ENCODE measurements around the gene RASGRP1. TPM values are rescaled to one million over a fixed set of nuclear protein-coding genes. Genes with fewer than 3 reads are reported as not detected.

The RASGRP1 gene
- total RNA-seq, 1 experiment from 2014 or later, result 0.51 TPM

GRCh38 chr15:38463893-38464292 is 100.7 kb downstream of the RASGRP1 start:
- Histone ChIP-seq H3K27me3 (ENCODE audit: control insufficient read depth, insufficient read depth, low read length) (no peaks in the 10 kb centered on the region), H3K4me1 (ENCODE audit: control insufficient read depth, insufficient read depth, low read length) (no peaks in the 10 kb centered on the region; the same call in none of the 2 replicates), H3K27ac (ENCODE audit: low read length) (no peak overlapping the region), H3K4me3 (ENCODE audit: low read depth in 2 of 2, low read length in 2 of 2) (no peak overlapping the region), H3K9me3 (ENCODE audit: control insufficient read depth, insufficient read depth, low read depth, low read length) (no peaks in the 10 kb centered on the region), H3K36me3 (ENCODE audit: control insufficient read depth, insufficient read depth, low read length) (peaks cover 3% of the 10 kb centered on the region; the same call in 1 of the 2 replicates)
- in situ Hi-C loops (cut with HindIII; ENCODE audit: low pct_unique_long_range_greater_than_20kb, low sequenced_read_pairs) (loop anchor here (25.0 kb wide), 1 partner anchor 223 kb away; no protein-coding TSS in a partner anchor), intact Hi-C loops (cut with micrococcal nuclease; ENCODE audit: unreplicated experiment) (no loop called here)
- POLR2A ChIA-PET, result no interaction called here
- no peak for DNase-seq (ENCODE audit: low read depth, low spot score)
- CTCF ChIA-PET, result no interaction called here
- ATAC-seq, result no peak
- no TSS peak for BruUV-seq (replicated peaks)
- TF ChIP-seq REST (IDR thresholded peaks at IDR 0.05; ENCODE audit: insufficient read depth in 1 of 2, low read depth in 2 of 2, low read length in 1 of 2), result no peak
- no peak for TF ChIP-seq POLR2AphosphoS5 (IDR thresholded peaks at IDR 0.05; ENCODE audit: low read depth, low read length)
- TF ChIP-seq CTCF (IDR thresholded peaks at IDR 0.05), result no peak
- TF ChIP-seq TCF7L2 (IDR thresholded peaks at IDR 0.05; ENCODE audit: low read depth, low read length), result no peak
- no peak for TF ChIP-seq SIN3A (IDR thresholded peaks at IDR 0.05; ENCODE audit: borderline replicate concordance, insufficient read depth, low read depth, low read length)

GRCh38 chr15:38461066-38461833 is 103.4 kb downstream of the RASGRP1 start:
- no peak for DNase-seq (ENCODE audit: low read depth, low spot score)
- TF ChIP-seq SIN3A (IDR thresholded peaks at IDR 0.05; ENCODE audit: borderline replicate concordance, insufficient read depth, low read depth, low read length) (no peak), CTCF (IDR thresholded peaks at IDR 0.05) (no peak), TCF7L2 (IDR thresholded peaks at IDR 0.05; ENCODE audit: low read depth, low read length) (no peak), REST (IDR thresholded peaks at IDR 0.05; ENCODE audit: insufficient read depth in 1 of 2, low read depth in 2 of 2, low read length in 1 of 2) (no peak), POLR2AphosphoS5 (IDR thresholded peaks at IDR 0.05; ENCODE audit: low read depth, low read length) (no peak)
- BruUV-seq (replicated peaks), result no TSS peak
- intact Hi-C loops (cut with micrococcal nuclease; ENCODE audit: unreplicated experiment) (no loop called here), in situ Hi-C loops (cut with HindIII; ENCODE audit: low pct_unique_long_range_greater_than_20kb, low sequenced_read_pairs) (loop anchor here (25.0 kb wide), 1 partner anchor 226 kb away; no protein-coding TSS in a partner anchor)
- Histone ChIP-seq H3K27me3 (ENCODE audit: control insufficient read depth, insufficient read depth, low read length) (no peaks in the 10 kb centered on the region), H3K9me3 (ENCODE audit: control insufficient read depth, insufficient read depth, low read depth, low read length) (no peaks in the 10 kb centered on the region), H3K4me3 (ENCODE audit: low read depth in 2 of 2, low read length in 2 of 2) (no peak overlapping the region), H3K27ac (ENCODE audit: low read length) (no peak overlapping the region), H3K4me1 (ENCODE audit: control insufficient read depth, insufficient read depth, low read length) (no peaks in the 10 kb centered on the region; the same call in none of the 2 replicates), H3K36me3 (ENCODE audit: control insufficient read depth, insufficient read depth, low read length) (peaks cover 3% of the 10 kb centered on the region; the same call in 1 of the 2 replicates)
- CTCF ChIA-PET, result interaction anchor here (0.6 kb wide), 1 partner anchor 210 kb away, joined by 3 read pairs; no protein-coding TSS in a partner anchor
- no peak for ATAC-seq
- POLR2A ChIA-PET, result no interaction called here
